H1 (cell line): ENCODE measurements around the gene L1TD1. TPM values are rescaled to one million over a fixed set of nuclear protein-coding genes. Genes with fewer than 3 reads are reported as not detected.

ENCODE experiments used
- MAFK ChIP-seq: IDR thresholded peaks from 2 replicates; pipeline ENCODE4 v1.6.1; 2012; ENCODE audit warnings: low read depth, mild to moderate bottlenecking, improper control_type of control experiment, low read length
- PHF8 ChIP-seq: fragments of 200-600 bp; sonication (generic); conservative IDR thresholded peaks from 2 replicates; pipeline ENCODE4 v1.7.1; 2012; ENCODE audit warnings: low read depth, mild to moderate bottlenecking, inconsistent platforms, low read length, moderate library complexity
- RFX5 ChIP-seq: IDR thresholded peaks from 2 replicates; pipeline ENCODE4 v1.6.1; 2011; ENCODE audit warnings: low read depth, low read length, improper control_type of control experiment, borderline replicate concordance
- YY1 ChIP-seq: IDR thresholded peaks from 2 replicates; pipeline ENCODE4 v1.6.1; 2011; ENCODE audit warnings: low read depth, mild to moderate bottlenecking, low read length
- polyA plus RNA-seq, 7 experiments: library from polyadenylated mRNA; depleted of rRNA in 3 of 7; stranded (reverse) in 5 of 7; unstranded in 2 of 7; fragments of >200 nt in 5 of 7; fragments of 200-250 nt in 2 of 7; gene quantifications; 1 replicate in 5 of 7; 2 replicates in 1 of 7; 4 replicates in 1 of 7; pipeline versions ENCODE4 v1.2.1 to v1.2.3, GENCODE V29; 2011 to 2013; ENCODE audit warnings: missing spikeins in 2 of 7, mixed read lengths in 2 of 7
- total RNA-seq: library from RNA; stranded (reverse); fragmentation: NEBNext Ultra II Directional; extraction: Animal tissue kit (Norgen Biotek cat#: 25700); gene quantifications from 2 replicates; pipeline ENCODE4 v1.2.1, GENCODE V29; 2021

The L1TD1 gene
- total and polyA plus RNA-seq, 2 of the 8 experiments (the other 6 are each of a cell fraction or from before 2014, with no cell fraction given): 35.3 to 441 TPM

GRCh38 chr1:62188111-62188510, 6.5 kb upstream of the L1TD1 start (continued):
- no peak for TF ChIP-seq MAFK
- TF ChIP-seq PHF8: no peak
- no peak for TF ChIP-seq YY1
- no peak for TF ChIP-seq RFX5
